Measurements from ENCODE around the gene WFDC12.

DNA sequence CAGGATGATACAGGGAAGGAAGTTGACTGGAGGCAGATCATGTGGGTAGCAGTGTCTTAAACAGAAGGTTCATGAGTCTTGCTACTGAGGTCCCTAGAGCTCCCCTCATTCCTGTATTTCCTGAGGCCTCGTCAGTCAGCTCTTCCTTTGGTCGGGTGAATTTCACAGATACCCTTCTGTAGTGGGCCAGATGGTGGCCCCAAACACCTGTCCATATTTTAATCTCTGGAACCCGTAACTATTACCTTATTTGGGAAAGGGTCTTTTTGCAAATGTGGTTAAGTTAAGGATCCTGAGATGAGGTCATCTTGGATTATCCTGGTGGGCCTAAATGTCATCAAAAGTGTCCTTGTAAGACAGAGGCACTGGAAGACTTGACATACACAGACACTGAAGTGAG lies 32.9 kb downstream of the WFDC12 start:
- TF ChIP-seq, protein P1, sequence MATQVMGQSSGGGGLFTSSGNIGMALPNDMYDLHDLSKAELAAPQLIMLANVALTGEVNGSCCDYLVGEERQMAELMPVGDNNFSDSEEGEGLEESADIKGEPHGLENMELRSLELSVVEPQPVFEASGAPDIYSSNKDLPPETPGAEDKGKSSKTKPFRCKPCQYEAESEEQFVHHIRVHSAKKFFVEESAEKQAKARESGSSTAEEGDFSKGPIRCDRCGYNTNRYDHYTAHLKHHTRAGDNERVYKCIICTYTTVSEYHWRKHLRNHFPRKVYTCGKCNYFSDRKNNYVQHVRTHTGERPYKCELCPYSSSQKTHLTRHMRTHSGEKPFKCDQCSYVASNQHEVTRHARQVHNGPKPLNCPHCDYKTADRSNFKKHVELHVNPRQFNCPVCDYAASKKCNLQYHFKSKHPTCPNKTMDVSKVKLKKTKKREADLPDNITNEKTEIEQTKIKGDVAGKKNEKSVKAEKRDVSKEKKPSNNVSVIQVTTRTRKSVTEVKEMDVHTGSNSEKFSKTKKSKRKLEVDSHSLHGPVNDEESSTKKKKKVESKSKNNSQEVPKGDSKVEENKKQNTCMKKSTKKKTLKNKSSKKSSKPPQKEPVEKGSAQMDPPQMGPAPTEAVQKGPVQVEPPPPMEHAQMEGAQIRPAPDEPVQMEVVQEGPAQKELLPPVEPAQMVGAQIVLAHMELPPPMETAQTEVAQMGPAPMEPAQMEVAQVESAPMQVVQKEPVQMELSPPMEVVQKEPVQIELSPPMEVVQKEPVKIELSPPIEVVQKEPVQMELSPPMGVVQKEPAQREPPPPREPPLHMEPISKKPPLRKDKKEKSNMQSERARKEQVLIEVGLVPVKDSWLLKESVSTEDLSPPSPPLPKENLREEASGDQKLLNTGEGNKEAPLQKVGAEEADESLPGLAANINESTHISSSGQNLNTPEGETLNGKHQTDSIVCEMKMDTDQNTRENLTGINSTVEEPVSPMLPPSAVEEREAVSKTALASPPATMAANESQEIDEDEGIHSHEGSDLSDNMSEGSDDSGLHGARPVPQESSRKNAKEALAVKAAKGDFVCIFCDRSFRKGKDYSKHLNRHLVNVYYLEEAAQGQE (IDR thresholded peaks at IDR 0.05; ENCODE audit: insufficient read depth in 1 of 2, low read depth in 2 of 2, low read length in 2 of 2) = no peak
- TF ChIP-seq POLR2AphosphoS5 (IDR thresholded peaks at IDR 0.05; ENCODE audit: low read depth, low read length) (no peak), TAF1 (IDR thresholded peaks at IDR 0.05; ENCODE audit: borderline replicate concordance, insufficient read depth, low read length) (no peak), SIN3A (IDR thresholded peaks at IDR 0.05; ENCODE audit: borderline replicate concordance, insufficient read depth, low read length) (no peak), FOXP2 (optimal IDR thresholded peaks at IDR 0.05; ENCODE audit: borderline replicate concordance, extremely low read depth, extremely low read length, insufficient read depth) (no peak)
